Measurements from ENCODE around the gene CCNG1. TPM values are rescaled to one million over a fixed set of nuclear protein-coding genes. Genes with fewer than 3 reads are reported as not detected.
A peak's percentile ranks its signal among the peaks of the same experiment; 100 is the strongest.
"Not testable (repeated sequence)": the region's sequence is repeated elsewhere in the genome, so short reads cannot be mapped to it uniquely, and the experiment has no call there.

Gene CCNG1
- total RNA-seq, 1 donor from 2014 or later = 422 TPM

GRCh38 chr5:163455406-163455805 is 18.0 kb downstream of the CCNG1 start:
- H3K4me3 ChIP-seq (ENCODE audit: low read length in 3 of 3); H3K27me3 ChIP-seq (ENCODE audit: control insufficient read depth in 3 of 3, insufficient read depth in 3 of 3, low read length in 3 of 3); H3K27ac ChIP-seq (ENCODE audit: low read depth, low read length); H3K9ac ChIP-seq (ENCODE audit: low read depth in 1 of 3, low read length in 3 of 3); H3K9me3 ChIP-seq (ENCODE audit: control insufficient read depth in 3 of 3, low read length in 3 of 3): not testable (repeated sequence)
- peaks cover 4 to 33% (median 13%) of the 10 kb centered on the region in 3 donors for H3K36me3 ChIP-seq (ENCODE audit: control insufficient read depth in 3 of 3, insufficient read depth in 3 of 3, low read length in 3 of 3)
- peaks cover 7 to 13% (median 8%) of the 10 kb centered on the region in 3 donors for H3K4me1 ChIP-seq (ENCODE audit: control insufficient read depth in 3 of 3, insufficient read depth in 3 of 3, low read length in 3 of 3)

- no peaks in the 10 kb centered on the region for H3K9me3 ChIP-seq (ENCODE audit: control insufficient read depth in 3 of 3, low read length in 3 of 3)
- peaks cover 13 to 19% (median 14%) of the 10 kb centered on the region in 3 donors for H3K4me1 ChIP-seq (ENCODE audit: control insufficient read depth in 3 of 3, insufficient read depth in 3 of 3, low read length in 3 of 3)
- no peak overlapping the region for H3K4me3 ChIP-seq (ENCODE audit: low read length in 3 of 3)
- H3K36me3 ChIP-seq (ENCODE audit: control insufficient read depth in 3 of 3, insufficient read depth in 3 of 3, low read length in 3 of 3) = peaks cover 4 to 30% (median 10%) of the 10 kb centered on the region in 3 donors
- H3K9ac ChIP-seq (ENCODE audit: low read depth in 1 of 3, low read length in 3 of 3) = no peak overlapping the region
- no peaks in the 10 kb centered on the region for H3K27me3 ChIP-seq (ENCODE audit: control insufficient read depth in 3 of 3, insufficient read depth in 3 of 3, low read length in 3 of 3)
- no peak overlapping the region for H3K27ac ChIP-seq (ENCODE audit: low read depth, low read length)
Measured at GRCh38 chr5:163456029-163456589, 18.7 kb downstream of the CCNG1 start.

- Histone ChIP-seq H3K4me1 (ENCODE audit: control insufficient read depth in 3 of 3, insufficient read depth in 3 of 3, low read length in 3 of 3) (peaks cover 18 to 21% (median 20%) of the 10 kb centered on the region in 3 donors), H3K27me3 (ENCODE audit: control insufficient read depth in 3 of 3, insufficient read depth in 3 of 3, low read length in 3 of 3) (no peaks in the 10 kb centered on the region), H3K27ac (ENCODE audit: low read depth, low read length) (no peak overlapping the region), H3K36me3 (ENCODE audit: control insufficient read depth in 3 of 3, insufficient read depth in 3 of 3, low read length in 3 of 3) (peaks cover 4 to 27% (median 8%) of the 10 kb centered on the region in 3 donors), H3K4me3 (ENCODE audit: low read length in 3 of 3) (no peak overlapping the region), H3K9ac (ENCODE audit: low read depth in 1 of 3, low read length in 3 of 3) (no peak overlapping the region), H3K9me3 (ENCODE audit: control insufficient read depth in 3 of 3, low read length in 3 of 3) (no peaks in the 10 kb centered on the region)
Measured at GRCh38 chr5:163456840-163457239, 19.4 kb downstream of the CCNG1 start.

- peak overlapping the region; percentile 97 for H3K9ac ChIP-seq (ENCODE audit: low read depth in 1 of 3, low read length in 3 of 3)
- H3K36me3 ChIP-seq (ENCODE audit: control insufficient read depth in 3 of 3, insufficient read depth in 3 of 3, low read length in 3 of 3) = peaks cover 4 to 19% (median 8%) of the 10 kb centered on the region in 3 donors
- H3K27ac ChIP-seq (ENCODE audit: low read depth, low read length) = peak overlapping the region; percentile 96
- H3K4me3 ChIP-seq (ENCODE audit: low read length in 3 of 3) = peak overlapping the region; percentile 80 to 100 (median 95)
- no peaks in the 10 kb centered on the region for H3K27me3 ChIP-seq (ENCODE audit: control insufficient read depth in 3 of 3, insufficient read depth in 3 of 3, low read length in 3 of 3)
- H3K4me1 ChIP-seq (ENCODE audit: control insufficient read depth in 3 of 3, insufficient read depth in 3 of 3, low read length in 3 of 3) = peaks cover 18 to 21% (median 20%) of the 10 kb centered on the region in 3 donors
- H3K9me3 ChIP-seq (ENCODE audit: control insufficient read depth in 3 of 3, low read length in 3 of 3) = no peaks in the 10 kb centered on the region
Measured at GRCh38 chr5:163458778-163459385, 21.5 kb downstream of the CCNG1 start.

- H3K27ac ChIP-seq (ENCODE audit: low read depth, low read length) = peak overlapping the region; percentile 96
- peak overlapping the region; percentile 97 for H3K9ac ChIP-seq (ENCODE audit: low read depth in 1 of 3, low read length in 3 of 3)
- peaks cover 4 to 18% (median 8%) of the 10 kb centered on the region in 3 donors for H3K36me3 ChIP-seq (ENCODE audit: control insufficient read depth in 3 of 3, insufficient read depth in 3 of 3, low read length in 3 of 3)
- H3K4me1 ChIP-seq (ENCODE audit: control insufficient read depth in 3 of 3, insufficient read depth in 3 of 3, low read length in 3 of 3) = peaks cover 18 to 21% (median 20%) of the 10 kb centered on the region in 3 donors
- no peaks in the 10 kb centered on the region for H3K27me3 ChIP-seq (ENCODE audit: control insufficient read depth in 3 of 3, insufficient read depth in 3 of 3, low read length in 3 of 3)
- peak overlapping the region; percentile 80 to 100 (median 95) for H3K4me3 ChIP-seq (ENCODE audit: low read length in 3 of 3)
- H3K9me3 ChIP-seq (ENCODE audit: control insufficient read depth in 3 of 3, low read length in 3 of 3) = no peaks in the 10 kb centered on the region
Measured at GRCh38 chr5:163459462-163459818, 22.0 kb downstream of the CCNG1 start.

GRCh38 chr5:163459819-163460561 is 22.6 kb downstream of the CCNG1 start, which contains the start of gene NUDCD2:
Gene NUDCD2 (minus strand): TSS chr5:163460102. CDS start chr5:163460050, 52 bp downstream.
- Histone ChIP-seq H3K27ac (ENCODE audit: low read depth, low read length) (peak within 1 kb of the TSS; percentile 96), H3K9me3 (ENCODE audit: control insufficient read depth in 3 of 3, low read length in 3 of 3) (no peaks in the 10 kb centered on the region), H3K36me3 (ENCODE audit: control insufficient read depth in 3 of 3, insufficient read depth in 3 of 3, low read length in 3 of 3) (peaks cover 4 to 12% (median 8%) of the 10 kb centered on the region in 3 donors), H3K4me3 (ENCODE audit: low read length in 3 of 3) (peak within 1 kb of the TSS; percentile 84 to 100 (median 95)), H3K9ac (ENCODE audit: low read depth in 1 of 3, low read length in 3 of 3) (peak within 1 kb of the TSS; percentile 97), H3K4me1 (ENCODE audit: control insufficient read depth in 3 of 3, insufficient read depth in 3 of 3, low read length in 3 of 3) (peaks cover 18 to 21% (median 20%) of the 10 kb centered on the region in 3 donors), H3K27me3 (ENCODE audit: control insufficient read depth in 3 of 3, insufficient read depth in 3 of 3, low read length in 3 of 3) (no peaks in the 10 kb centered on the region)

- Histone ChIP-seq H3K9ac (ENCODE audit: low read depth in 1 of 3, low read length in 3 of 3) (peak within 1 kb of the TSS; percentile 97), H3K27me3 (ENCODE audit: control insufficient read depth in 3 of 3, insufficient read depth in 3 of 3, low read length in 3 of 3) (no peaks in the 10 kb centered on the region), H3K27ac (ENCODE audit: low read depth, low read length) (peak within 1 kb of the TSS; percentile 96), H3K9me3 (ENCODE audit: control insufficient read depth in 3 of 3, low read length in 3 of 3) (no peaks in the 10 kb centered on the region), H3K4me1 (ENCODE audit: control insufficient read depth in 3 of 3, insufficient read depth in 3 of 3, low read length in 3 of 3) (peaks cover 18 to 21% (median 20%) of the 10 kb centered on the region in 3 donors), H3K36me3 (ENCODE audit: control insufficient read depth in 3 of 3, insufficient read depth in 3 of 3, low read length in 3 of 3) (peaks cover 1 to 9% (median 4%) of the 10 kb centered on the region in 3 donors), H3K4me3 (ENCODE audit: low read length in 3 of 3) (peak within 1 kb of the TSS; percentile 84 to 100 (median 95))
Measured at GRCh38 chr5:163460562-163461171, 23.3 kb downstream of the CCNG1 start, which contains the start of gene HMMR. Gene HMMR (plus strand): TSS chr5:163460632. CDS start chr5:163460693, 61 bp downstream.

- Histone ChIP-seq H3K4me1 (ENCODE audit: control insufficient read depth in 3 of 3, insufficient read depth in 3 of 3, low read length in 3 of 3) (peaks cover 18 to 21% (median 20%) of the 10 kb centered on the region in 3 donors), H3K4me3 (ENCODE audit: low read length in 3 of 3) (no peak overlapping the region), H3K9ac (ENCODE audit: low read depth in 1 of 3, low read length in 3 of 3) (no peak overlapping the region), H3K27ac (ENCODE audit: low read depth, low read length) (no peak overlapping the region), H3K27me3 (ENCODE audit: control insufficient read depth in 3 of 3, insufficient read depth in 3 of 3, low read length in 3 of 3) (no peaks in the 10 kb centered on the region), H3K36me3 (ENCODE audit: control insufficient read depth in 3 of 3, insufficient read depth in 3 of 3, low read length in 3 of 3) (no peaks in the 10 kb centered on the region), H3K9me3 (ENCODE audit: control insufficient read depth in 3 of 3, low read length in 3 of 3) (no peaks in the 10 kb centered on the region)
Measured at GRCh38 chr5:163463063-163463435, 25.7 kb downstream of the CCNG1 start.

- no peak overlapping the region for H3K9ac ChIP-seq (ENCODE audit: low read depth in 1 of 3, low read length in 3 of 3)
- H3K27me3 ChIP-seq (ENCODE audit: control insufficient read depth in 3 of 3, insufficient read depth in 3 of 3, low read length in 3 of 3) = no peaks in the 10 kb centered on the region
- peaks cover 0 to 4% (median 0%) of the 10 kb centered on the region in 3 donors for H3K36me3 ChIP-seq (ENCODE audit: control insufficient read depth in 3 of 3, insufficient read depth in 3 of 3, low read length in 3 of 3)
- no peak overlapping the region for H3K27ac ChIP-seq (ENCODE audit: low read depth, low read length)
- no peaks in the 10 kb centered on the region for H3K4me1 ChIP-seq (ENCODE audit: control insufficient read depth in 3 of 3, insufficient read depth in 3 of 3, low read length in 3 of 3)
- no peaks in the 10 kb centered on the region for H3K9me3 ChIP-seq (ENCODE audit: control insufficient read depth in 3 of 3, low read length in 3 of 3)
- no peak overlapping the region for H3K4me3 ChIP-seq (ENCODE audit: low read length in 3 of 3)
Measured at GRCh38 chr5:163467682-163468081, 30.3 kb downstream of the CCNG1 start.
